Measurements from ENCODE around the gene PLA2G2F.
A peak's percentile ranks its signal among the peaks of the same experiment; 100 is the strongest.
"Not testable (repeated sequence)": the region's sequence is repeated elsewhere in the genome, so short reads cannot be mapped to it uniquely, and the experiment has no call there.

Gene PLA2G2F

GRCh38 chr1:20120796-20121195 is 18.3 kb upstream of the PLA2G2F start:
- H3K4me3 ChIP-seq (ENCODE audit: low read depth, low read length) = no peak overlapping the region
- DNase-seq (ENCODE audit: low read depth) = no peak
- TF ChIP-seq CTCF (IDR thresholded peaks at IDR 0.05; ENCODE audit: low read depth, low read length, missing control alignments) = no peak

GRCh38 chr1:20123722-20124455 is 15.2 kb upstream of the PLA2G2F start:
- no peak for TF ChIP-seq CTCF (IDR thresholded peaks at IDR 0.05; ENCODE audit: low read depth, low read length, missing control alignments)
- DNase-seq (ENCODE audit: low read depth) = no peak
- no peak overlapping the region for H3K4me3 ChIP-seq (ENCODE audit: low read depth, low read length)

GRCh38 chr1:20124456-20125057 is 14.6 kb upstream of the PLA2G2F start:
- DNase-seq (ENCODE audit: low read depth) = no peak
- TF ChIP-seq CTCF (IDR thresholded peaks at IDR 0.05; ENCODE audit: low read depth, low read length, missing control alignments) = no peak
- H3K4me3 ChIP-seq (ENCODE audit: low read depth, low read length) = no peak overlapping the region

- no peak for DNase-seq (ENCODE audit: low read depth)
- no peak overlapping the region for H3K4me3 ChIP-seq (ENCODE audit: low read depth, low read length)
- no peak for TF ChIP-seq CTCF (IDR thresholded peaks at IDR 0.05; ENCODE audit: low read depth, low read length, missing control alignments)
These were observed 14.0 kb upstream of the PLA2G2F start for GRCh38 chr1:20125100-20125499.

- TF ChIP-seq CTCF (IDR thresholded peaks at IDR 0.05; ENCODE audit: low read depth, low read length, missing control alignments) = no peak
- H3K4me3 ChIP-seq (ENCODE audit: low read depth, low read length) = no peak overlapping the region
- peak; percentile 41 for DNase-seq (ENCODE audit: low read depth)
These were observed 12.9 kb upstream of the PLA2G2F start for GRCh38 chr1:20126041-20126805.

- H3K4me3 ChIP-seq (ENCODE audit: low read depth, low read length) = no peak overlapping the region
- no peak for DNase-seq (ENCODE audit: low read depth)
- no peak for TF ChIP-seq CTCF (IDR thresholded peaks at IDR 0.05; ENCODE audit: low read depth, low read length, missing control alignments)
These were observed 12.2 kb upstream of the PLA2G2F start for GRCh38 chr1:20126806-20127440.

- DNase-seq (ENCODE audit: low read depth); H3K4me3 ChIP-seq (ENCODE audit: low read depth, low read length): not testable (repeated sequence)
These were observed 8.6 kb upstream of the PLA2G2F start for GRCh38 chr1:20130518-20130917.
